WTC11 (cell line): ENCODE results near the gene MPST.

Experiments
- NR1H2 ChIP-seq: sonication (generic); formaldehyde crosslinking; IDR thresholded peaks from 2 replicates; pipeline ENCODE4 v1.9.0; 2021; ENCODE audit warnings: mild to moderate bottlenecking, moderate library complexity, missing genetic modification reagents
- TF ChIP-seq, protein P1 (sequence below): fragments of 200-600 bp; IDR thresholded peaks from 2 replicates; pipeline ENCODE4 v1.8.0; 2022; ENCODE audit warnings: antibody characterized with exemption
- TF ChIP-seq, protein P2 (sequence below): sonication (generic); formaldehyde crosslinking; IDR thresholded peaks from 2 replicates; pipeline ENCODE4 v1.8.1; 2023; ENCODE audit warnings: mild to moderate bottlenecking, moderate library complexity, missing genetic modification reagents

DNA sequence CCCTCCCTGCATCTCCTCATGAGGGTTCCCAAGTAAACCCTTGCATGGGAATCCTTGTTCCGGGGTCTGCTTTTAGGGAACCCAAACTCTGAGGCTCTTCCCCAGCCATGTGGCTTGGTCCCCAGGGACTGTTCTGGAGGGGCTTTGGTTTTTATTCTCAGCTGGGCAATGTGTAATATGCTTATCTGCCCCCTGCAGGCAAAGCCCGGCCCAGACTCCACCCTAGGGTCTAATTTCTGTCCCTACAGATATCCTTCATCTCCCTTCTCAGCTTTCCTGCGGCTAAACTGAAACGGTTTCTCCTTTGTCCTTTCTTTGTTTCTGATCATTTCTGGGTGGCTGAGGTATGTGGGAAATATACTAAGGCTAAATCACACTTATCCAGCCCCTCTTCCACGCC, 37.4 kb upstream of the MPST start:
- TF ChIP-seq, protein P1, sequence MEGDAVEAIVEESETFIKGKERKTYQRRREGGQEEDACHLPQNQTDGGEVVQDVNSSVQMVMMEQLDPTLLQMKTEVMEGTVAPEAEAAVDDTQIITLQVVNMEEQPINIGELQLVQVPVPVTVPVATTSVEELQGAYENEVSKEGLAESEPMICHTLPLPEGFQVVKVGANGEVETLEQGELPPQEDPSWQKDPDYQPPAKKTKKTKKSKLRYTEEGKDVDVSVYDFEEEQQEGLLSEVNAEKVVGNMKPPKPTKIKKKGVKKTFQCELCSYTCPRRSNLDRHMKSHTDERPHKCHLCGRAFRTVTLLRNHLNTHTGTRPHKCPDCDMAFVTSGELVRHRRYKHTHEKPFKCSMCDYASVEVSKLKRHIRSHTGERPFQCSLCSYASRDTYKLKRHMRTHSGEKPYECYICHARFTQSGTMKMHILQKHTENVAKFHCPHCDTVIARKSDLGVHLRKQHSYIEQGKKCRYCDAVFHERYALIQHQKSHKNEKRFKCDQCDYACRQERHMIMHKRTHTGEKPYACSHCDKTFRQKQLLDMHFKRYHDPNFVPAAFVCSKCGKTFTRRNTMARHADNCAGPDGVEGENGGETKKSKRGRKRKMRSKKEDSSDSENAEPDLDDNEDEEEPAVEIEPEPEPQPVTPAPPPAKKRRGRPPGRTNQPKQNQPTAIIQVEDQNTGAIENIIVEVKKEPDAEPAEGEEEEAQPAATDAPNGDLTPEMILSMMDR = no peak
- TF ChIP-seq, protein P2, sequence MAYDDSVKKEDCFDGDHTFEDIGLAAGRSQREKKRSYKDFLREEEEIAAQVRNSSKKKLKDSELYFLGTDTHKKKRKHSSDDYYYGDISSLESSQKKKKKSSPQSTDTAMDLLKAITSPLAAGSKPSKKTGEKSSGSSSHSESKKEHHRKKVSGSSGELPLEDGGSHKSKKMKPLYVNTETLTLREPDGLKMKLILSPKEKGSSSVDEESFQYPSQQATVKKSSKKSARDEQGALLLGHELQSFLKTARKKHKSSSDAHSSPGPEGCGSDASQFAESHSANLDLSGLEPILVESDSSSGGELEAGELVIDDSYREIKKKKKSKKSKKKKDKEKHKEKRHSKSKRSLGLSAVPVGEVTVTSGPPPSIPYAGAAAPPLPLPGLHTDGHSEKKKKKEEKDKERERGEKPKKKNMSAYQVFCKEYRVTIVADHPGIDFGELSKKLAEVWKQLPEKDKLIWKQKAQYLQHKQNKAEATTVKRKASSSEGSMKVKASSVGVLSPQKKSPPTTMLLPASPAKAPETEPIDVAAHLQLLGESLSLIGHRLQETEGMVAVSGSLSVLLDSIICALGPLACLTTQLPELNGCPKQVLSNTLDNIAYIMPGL (CRISPR knock-in tag) = no peak
- TF ChIP-seq NR1H2 (CRISPR knock-in tag) = no peak
